Neural progenitor cell (in vitro differentiated cells): ENCODE data around the gene ARSA. TPM values are rescaled to one million over a fixed set of nuclear protein-coding genes. Genes with fewer than 3 reads are reported as not detected.

Experiments
- DNase-seq: peaks from one replicate; pipeline ENCODE4 v3.0.0-alpha.2; 2016; ENCODE audit warnings: low spot score
- H2AFZ ChIP-seq: fragments of 200-600 bp; sonication (generic); replicated peaks from 2 replicates; pipeline ENCODE4 v1.6.1; 2016; ENCODE audit warnings: antibody characterized with exemption
- H3F3A ChIP-seq: fragments of 200-600 bp; sonication (generic); 2 replicates; pipeline ENCODE4 v1.6.1; 2016; ENCODE audit warnings: antibody characterized with exemption, low read depth
- H3K27ac ChIP-seq: fragments of 200-600 bp; sonication (generic); 2 replicates; pipeline ENCODE4 v1.5.1; 2016; ENCODE audit warnings: mild to moderate bottlenecking
- H3K27me3 ChIP-seq: fragments of 200-600 bp; sonication (generic); 2 replicates; pipeline ENCODE4 v1.6.1; 2016; ENCODE audit warnings: mild to moderate bottlenecking, moderate library complexity
- H3K36me3 ChIP-seq: fragments of 200-600 bp; sonication (generic); 2 replicates; pipeline ENCODE4 v1.5.1; 2016
- H3K4me1 ChIP-seq: fragments of 200-600 bp; sonication (generic); 2 replicates; pipeline ENCODE4 v1.6.1; 2016; ENCODE audit warnings: mixed run types
- H3K4me2 ChIP-seq: fragments of 200-600 bp; sonication (generic); 2 replicates; pipeline ENCODE4 v1.6.1; 2016
- H3K4me3 ChIP-seq: fragments of 200-600 bp; sonication (generic); 2 replicates; pipeline ENCODE4 v1.5.1; 2016
- H3K79me2 ChIP-seq: fragments of 200-600 bp; sonication (generic); 2 replicates; pipeline ENCODE4 v1.6.1; 2016; ENCODE audit warnings: low read depth
- H3K9ac ChIP-seq: fragments of 200-600 bp; sonication (generic); 2 replicates; pipeline ENCODE4 v1.6.1; 2016
- H3K9me3 ChIP-seq: fragments of 200-600 bp; sonication (generic); 2 replicates; pipeline ENCODE4 v1.5.1; 2016; ENCODE audit warnings: low read depth
- H4K20me1 ChIP-seq: fragments of 200-600 bp; sonication (generic); 2 replicates; pipeline ENCODE4 v1.6.1; 2016; ENCODE audit warnings: low read depth
- H3K27ac Mint-ChIP-seq: 3 replicates; pipeline ENCODE4 v1.8.0; 2021; ENCODE audit warnings: mixed read lengths
- H3K27me3 Mint-ChIP-seq: 2 replicates; pipeline ENCODE4 v1.8.0; 2022; ENCODE audit warnings: low read depth, mild to moderate bottlenecking, inconsistent platforms, moderate library complexity, mixed read lengths; ENCODE audit not compliant: insufficient read depth
- H3K36me3 Mint-ChIP-seq: 3 replicates; pipeline ENCODE4 v1.8.0; 2021; ENCODE audit warnings: mixed read lengths
- H3K4me1 Mint-ChIP-seq: 3 replicates; pipeline ENCODE4 v1.8.0; 2021; ENCODE audit warnings: mixed read lengths
- H3K4me3 Mint-ChIP-seq: 3 replicates; pipeline ENCODE4 v1.8.0; 2021; ENCODE audit warnings: mild to moderate bottlenecking, moderate library complexity, mixed read lengths
- H3K9me3 Mint-ChIP-seq: 3 replicates; pipeline ENCODE4 v1.8.0; 2020; ENCODE audit warnings: mixed read lengths
- EZH2 ChIP-seq: fragments of 200-600 bp; sonication (generic); IDR thresholded peaks from 2 replicates; pipeline ENCODE4 v1.6.1; 2017; ENCODE audit warnings: antibody characterized with exemption, mild to moderate bottlenecking, moderate library complexity
- EZH2phosphoT487 ChIP-seq: fragments of 200-600 bp; sonication (generic); IDR thresholded peaks from 2 replicates; pipeline ENCODE4 v1.6.1; 2017; ENCODE audit warnings: antibody characterized with exemption
- total RNA-seq: library from RNA; depleted of rRNA; stranded (reverse); fragments of >200 nt; gene quantifications from 2 replicates; pipeline ENCODE4 v1.2.3, GENCODE V29; 2015; ENCODE audit warnings: low replicate concordance
- TF ChIP-seq, protein P1 (sequence below): fragments of 200-600 bp; sonication (generic); IDR thresholded peaks from 2 replicates; pipeline ENCODE4 v1.5.1; 2017; ENCODE audit warnings: antibody characterized with exemption, mild to moderate bottlenecking

ARSA gene
- total RNA-seq, 1 donor from 2014 or later = 4.2 TPM

DNA sequence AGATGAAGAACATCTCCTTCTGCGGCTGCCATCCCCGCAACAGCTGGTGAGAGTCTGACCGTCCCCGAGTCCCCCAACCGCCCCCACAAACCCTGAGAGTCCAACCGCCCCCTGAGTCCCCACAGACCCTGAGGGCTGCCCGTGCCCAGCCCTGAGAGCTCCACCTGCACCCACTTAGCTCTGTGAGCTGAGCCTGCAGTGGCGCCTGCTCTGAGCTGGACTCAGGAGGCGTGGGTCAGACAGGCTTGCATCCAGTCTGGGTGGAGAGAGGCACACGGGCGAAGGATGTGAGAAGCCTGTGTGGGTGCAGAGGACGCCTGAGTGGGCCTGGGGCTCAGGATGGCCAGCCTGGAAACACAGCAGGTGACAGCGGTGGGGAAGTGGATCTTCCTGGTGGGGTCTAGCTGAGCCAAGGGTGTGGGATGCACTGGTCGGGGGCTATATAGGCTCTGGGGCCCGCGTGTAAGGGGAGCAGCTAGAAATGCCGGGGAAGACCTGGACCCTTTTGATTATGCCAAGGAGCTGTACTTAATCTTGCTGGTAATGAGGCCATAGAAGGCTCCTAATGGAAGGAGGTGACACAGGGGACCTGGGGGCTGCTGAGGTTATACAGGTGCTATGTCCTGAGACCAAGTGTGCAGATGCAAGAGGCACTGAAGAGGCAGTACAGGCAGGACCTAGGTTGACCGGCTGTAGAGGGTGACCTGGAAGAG, 20.9 kb downstream of the ARSA start:
- no peaks in the 10 kb centered on the region for H3K79me2 ChIP-seq
- H3K4me2 ChIP-seq = no peak overlapping the region
- H3K27ac Mint-ChIP-seq = no peak overlapping the region
- TF ChIP-seq EZH2 = no peak
- TF ChIP-seq, protein P1, sequence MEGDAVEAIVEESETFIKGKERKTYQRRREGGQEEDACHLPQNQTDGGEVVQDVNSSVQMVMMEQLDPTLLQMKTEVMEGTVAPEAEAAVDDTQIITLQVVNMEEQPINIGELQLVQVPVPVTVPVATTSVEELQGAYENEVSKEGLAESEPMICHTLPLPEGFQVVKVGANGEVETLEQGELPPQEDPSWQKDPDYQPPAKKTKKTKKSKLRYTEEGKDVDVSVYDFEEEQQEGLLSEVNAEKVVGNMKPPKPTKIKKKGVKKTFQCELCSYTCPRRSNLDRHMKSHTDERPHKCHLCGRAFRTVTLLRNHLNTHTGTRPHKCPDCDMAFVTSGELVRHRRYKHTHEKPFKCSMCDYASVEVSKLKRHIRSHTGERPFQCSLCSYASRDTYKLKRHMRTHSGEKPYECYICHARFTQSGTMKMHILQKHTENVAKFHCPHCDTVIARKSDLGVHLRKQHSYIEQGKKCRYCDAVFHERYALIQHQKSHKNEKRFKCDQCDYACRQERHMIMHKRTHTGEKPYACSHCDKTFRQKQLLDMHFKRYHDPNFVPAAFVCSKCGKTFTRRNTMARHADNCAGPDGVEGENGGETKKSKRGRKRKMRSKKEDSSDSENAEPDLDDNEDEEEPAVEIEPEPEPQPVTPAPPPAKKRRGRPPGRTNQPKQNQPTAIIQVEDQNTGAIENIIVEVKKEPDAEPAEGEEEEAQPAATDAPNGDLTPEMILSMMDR = no peak
- TF ChIP-seq EZH2phosphoT487 = no peak
- peaks cover 1% of the 10 kb centered on the region for H4K20me1 ChIP-seq
- H3K27me3 Mint-ChIP-seq = peaks cover 2% of the 10 kb centered on the region
- DNase-seq = no peak
- peaks cover 1% of the 10 kb centered on the region for H3K36me3 Mint-ChIP-seq
- peaks cover 7% of the 10 kb centered on the region for H3K4me1 Mint-ChIP-seq
- no peaks in the 10 kb centered on the region for H3K4me1 ChIP-seq
- H3K9me3 ChIP-seq = no peaks in the 10 kb centered on the region
- no peak overlapping the region for H3K9ac ChIP-seq
- peaks cover 39% of the 10 kb centered on the region for H3K27me3 ChIP-seq
- no peak overlapping the region for H3K4me3 ChIP-seq
- no peak overlapping the region for H3K4me3 Mint-ChIP-seq
- no peaks in the 10 kb centered on the region for H3K9me3 Mint-ChIP-seq
- H3K36me3 ChIP-seq = no peaks in the 10 kb centered on the region
- no peaks in the 10 kb centered on the region for H3F3A ChIP-seq
- H3K27ac ChIP-seq = no peak overlapping the region
- no peak overlapping the region for H2AFZ ChIP-seq

DNA sequence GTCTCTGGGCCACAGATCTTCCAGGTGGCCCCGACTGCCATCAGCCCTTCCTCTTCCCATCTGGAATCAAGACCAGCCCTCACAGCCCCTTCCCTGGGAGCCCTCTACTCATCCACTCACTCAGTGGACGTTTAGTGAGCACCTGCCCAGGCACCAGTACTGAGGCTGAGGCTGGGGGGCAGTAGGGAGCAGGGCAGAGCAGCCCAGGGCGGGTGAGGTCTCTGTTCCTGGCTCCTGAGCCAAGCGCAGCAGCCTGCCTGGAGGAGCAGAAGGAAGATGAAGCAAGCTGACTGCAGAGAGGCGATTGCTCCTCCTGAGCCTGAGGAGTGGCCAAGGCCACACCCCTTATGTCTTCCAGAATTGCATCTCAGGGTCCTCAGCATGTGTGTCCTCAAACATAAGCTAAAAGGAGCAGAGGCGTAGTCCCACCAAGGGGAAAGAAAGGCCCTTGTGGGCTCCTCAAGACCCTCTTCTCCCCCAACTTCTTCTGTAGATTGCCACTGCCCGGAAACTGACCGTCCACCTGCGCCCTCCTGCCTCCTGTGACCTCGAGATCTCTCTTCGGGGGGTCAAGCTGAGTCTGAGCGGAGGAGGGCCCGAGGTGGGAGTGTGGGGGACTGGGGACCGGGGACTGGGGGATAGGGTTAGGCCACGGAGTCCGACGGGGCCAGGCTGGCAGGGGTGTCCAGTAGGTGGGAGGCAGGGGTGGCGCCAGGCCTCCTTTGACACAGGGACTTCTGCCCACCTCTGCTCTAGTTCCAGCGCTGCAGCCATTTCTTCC, 21.6 kb downstream of the ARSA start:
- Histone ChIP-seq H3F3A (no peaks in the 10 kb centered on the region), H3K4me2 (no peak overlapping the region), H3K9ac (no peak overlapping the region), H3K36me3 (no peaks in the 10 kb centered on the region), H2AFZ (no peak overlapping the region), H3K9me3 (no peaks in the 10 kb centered on the region), H3K4me1 (peaks cover under 1% of the 10 kb centered on the region), H3K27me3 (peaks cover 46% of the 10 kb centered on the region), H3K4me3 (no peak overlapping the region), H3K27ac (no peak overlapping the region), H3K79me2 (no peaks in the 10 kb centered on the region), H4K20me1 (peaks cover 8% of the 10 kb centered on the region)
- TF ChIP-seq, protein P1 = peak; percentile 17
- no peak for TF ChIP-seq EZH2phosphoT487
- Mint-ChIP-seq H3K27me3 (peaks cover 5% of the 10 kb centered on the region), H3K9me3 (no peaks in the 10 kb centered on the region), H3K36me3 (peaks cover 3% of the 10 kb centered on the region), H3K27ac (no peak overlapping the region), H3K4me1 (peaks cover 14% of the 10 kb centered on the region), H3K4me3 (peak overlapping the region; percentile 59)
- no peak for DNase-seq

DNA sequence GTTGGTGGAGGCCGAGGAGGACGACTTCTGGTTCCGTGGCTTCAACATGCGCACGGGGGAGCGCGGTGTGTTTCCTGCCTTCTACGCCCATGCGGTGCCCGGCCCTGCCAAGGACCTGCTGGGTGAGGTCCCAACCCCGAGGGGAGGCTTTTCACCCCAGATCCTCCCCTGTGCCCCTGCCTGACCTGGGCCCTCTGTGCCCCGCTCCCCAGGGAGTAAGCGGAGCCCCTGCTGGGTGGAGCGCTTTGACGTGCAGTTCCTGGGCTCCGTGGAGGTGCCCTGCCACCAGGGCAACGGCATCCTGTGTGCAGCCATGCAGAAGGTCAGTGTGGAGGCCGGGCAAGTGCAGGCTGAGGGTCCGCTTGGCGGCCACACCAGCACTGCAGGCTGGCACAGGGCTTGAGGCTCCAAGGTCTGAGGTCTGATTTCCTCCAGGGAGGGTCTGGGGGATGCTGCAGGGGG, 22.3 kb downstream of the ARSA start:
- Histone ChIP-seq H3K4me2 (no peak overlapping the region), H2AFZ (no peak overlapping the region), H3K9ac (no peak overlapping the region), H3K4me1 (peaks cover 4% of the 10 kb centered on the region), H3K27ac (no peak overlapping the region), H3K79me2 (no peaks in the 10 kb centered on the region), H3K27me3 (peaks cover 53% of the 10 kb centered on the region), H3K36me3 (no peaks in the 10 kb centered on the region), H3K4me3 (no peak overlapping the region), H3K9me3 (no peaks in the 10 kb centered on the region), H3F3A (no peaks in the 10 kb centered on the region), H4K20me1 (peaks cover 13% of the 10 kb centered on the region)
- no peak overlapping the region for H3K4me3 Mint-ChIP-seq
- H3K36me3 Mint-ChIP-seq = peaks cover 1% of the 10 kb centered on the region
- DNase-seq = no peak
- no peak overlapping the region for H3K27ac Mint-ChIP-seq
- TF ChIP-seq EZH2phosphoT487 (no peak), EZH2 (no peak)
- TF ChIP-seq, protein P1 = no peak
- H3K4me1 Mint-ChIP-seq = peaks cover 14% of the 10 kb centered on the region
- H3K27me3 Mint-ChIP-seq = peaks cover 5% of the 10 kb centered on the region
- H3K9me3 Mint-ChIP-seq = no peaks in the 10 kb centered on the region
